ENCODE data around the gene LYZL1. TPM values are rescaled to one million over a fixed set of nuclear protein-coding genes. Genes with fewer than 3 reads are reported as not detected.

LYZL1 gene
- total and polyA plus RNA-seq, 2 donors (not counting 1 experiment from before 2014, with no cell fraction given), result not detected

DNA sequence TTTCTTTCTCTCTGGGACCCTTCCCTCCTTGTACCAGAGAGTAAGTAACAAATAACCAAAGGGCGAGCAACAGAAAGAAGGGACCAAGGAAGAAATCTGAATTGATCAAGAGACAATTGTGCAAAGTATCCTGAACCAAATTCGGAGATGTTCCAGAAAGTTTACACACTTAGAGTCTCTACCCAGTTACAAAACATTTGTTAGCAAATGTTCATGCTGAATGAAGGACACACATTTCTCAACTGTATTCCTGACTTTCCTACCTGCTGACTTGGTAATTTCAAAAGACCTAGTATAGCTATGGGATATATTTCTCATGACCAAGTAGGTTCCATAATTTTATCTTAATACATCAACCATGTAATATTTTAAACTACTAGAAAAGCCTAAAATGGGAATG, 37.4 kb downstream of the LYZL1 start:
- TF ChIP-seq, protein P1, sequence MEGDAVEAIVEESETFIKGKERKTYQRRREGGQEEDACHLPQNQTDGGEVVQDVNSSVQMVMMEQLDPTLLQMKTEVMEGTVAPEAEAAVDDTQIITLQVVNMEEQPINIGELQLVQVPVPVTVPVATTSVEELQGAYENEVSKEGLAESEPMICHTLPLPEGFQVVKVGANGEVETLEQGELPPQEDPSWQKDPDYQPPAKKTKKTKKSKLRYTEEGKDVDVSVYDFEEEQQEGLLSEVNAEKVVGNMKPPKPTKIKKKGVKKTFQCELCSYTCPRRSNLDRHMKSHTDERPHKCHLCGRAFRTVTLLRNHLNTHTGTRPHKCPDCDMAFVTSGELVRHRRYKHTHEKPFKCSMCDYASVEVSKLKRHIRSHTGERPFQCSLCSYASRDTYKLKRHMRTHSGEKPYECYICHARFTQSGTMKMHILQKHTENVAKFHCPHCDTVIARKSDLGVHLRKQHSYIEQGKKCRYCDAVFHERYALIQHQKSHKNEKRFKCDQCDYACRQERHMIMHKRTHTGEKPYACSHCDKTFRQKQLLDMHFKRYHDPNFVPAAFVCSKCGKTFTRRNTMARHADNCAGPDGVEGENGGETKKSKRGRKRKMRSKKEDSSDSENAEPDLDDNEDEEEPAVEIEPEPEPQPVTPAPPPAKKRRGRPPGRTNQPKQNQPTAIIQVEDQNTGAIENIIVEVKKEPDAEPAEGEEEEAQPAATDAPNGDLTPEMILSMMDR (IDR thresholded peaks at IDR 0.05), result no peak
- no peak for TF ChIP-seq EZH2 (IDR thresholded peaks at IDR 0.05; ENCODE audit: borderline replicate concordance, insufficient read depth, low read depth, low read length, poor library complexity, severe bottlenecking)
- no peak overlapping the region for H3K27ac Mint-ChIP-seq
- no peak overlapping the region for H3K4me3 ChIP-seq (ENCODE audit: control extremely low read depth in 1 of 5, extremely low read depth in 1 of 5, insufficient read depth in 1 of 5, low read depth in 2 of 5, low read length in 4 of 5)
- no peak overlapping the region for H2AFZ ChIP-seq (ENCODE audit: insufficient read depth, low read depth, low read length, poor library complexity, severe bottlenecking)
- no CpG with 5 or more reads among the region's 2 CpGs for WGBS (ENCODE audit: insufficient coverage)
- H3K4me2 ChIP-seq (replicated peaks; ENCODE audit: low read depth, low read length, poor library complexity, severe bottlenecking), result no peak overlapping the region
- H3K9me3 Mint-ChIP-seq (ENCODE audit: insufficient read depth), result no peaks in the 10 kb centered on the region
- H3K27me3 Mint-ChIP-seq, result peaks cover 4% of the 10 kb centered on the region
- CTCF ChIA-PET, result no interaction called here
- no peak overlapping the region for H3K4me3 Mint-ChIP-seq
- H3K79me2 ChIP-seq (ENCODE audit: control insufficient read depth, insufficient read depth, low read length), result no peaks in the 10 kb centered on the region
- DNase-seq (no peak), ATAC-seq (ENCODE audit: low read depth) (no peak)
- POLR2A ChIA-PET, result no interaction called here
- no peaks in the 10 kb centered on the region for H3K4me1 ChIP-seq (ENCODE audit: control insufficient read depth in 2 of 2, insufficient read depth in 2 of 2, low read length in 2 of 2)
- no peaks in the 10 kb centered on the region for H3K9me3 ChIP-seq (ENCODE audit: control extremely low read depth in 1 of 3, control insufficient read depth in 2 of 3, insufficient read depth in 1 of 3, low read length in 2 of 3)
- no peak overlapping the region for H3K27ac ChIP-seq (ENCODE audit: low read length in 2 of 2)
- H3K4me1 Mint-ChIP-seq, result no peaks in the 10 kb centered on the region
- no peaks in the 10 kb centered on the region for H3K36me3 ChIP-seq (replicated peaks in 1 of 2; ENCODE audit: control extremely low read depth in 1 of 2, control insufficient read depth in 1 of 2, extremely low read depth in 1 of 2, insufficient read depth in 2 of 2, low read length in 1 of 2)
- no peaks in the 10 kb centered on the region for H3K27me3 ChIP-seq (replicated peaks in 1 of 4; ENCODE audit: control extremely low read depth in 1 of 4, control insufficient read depth in 3 of 4, insufficient read depth in 4 of 4, low read length in 3 of 4)
- H4K20me1 ChIP-seq (ENCODE audit: control insufficient read depth, insufficient read depth, low read length, poor library complexity, severe bottlenecking), result no peaks in the 10 kb centered on the region
- no peak overlapping the region for H3K9ac ChIP-seq (ENCODE audit: low read length)
- intact Hi-C loops (cut with micrococcal nuclease), result no loop called here

DNA sequence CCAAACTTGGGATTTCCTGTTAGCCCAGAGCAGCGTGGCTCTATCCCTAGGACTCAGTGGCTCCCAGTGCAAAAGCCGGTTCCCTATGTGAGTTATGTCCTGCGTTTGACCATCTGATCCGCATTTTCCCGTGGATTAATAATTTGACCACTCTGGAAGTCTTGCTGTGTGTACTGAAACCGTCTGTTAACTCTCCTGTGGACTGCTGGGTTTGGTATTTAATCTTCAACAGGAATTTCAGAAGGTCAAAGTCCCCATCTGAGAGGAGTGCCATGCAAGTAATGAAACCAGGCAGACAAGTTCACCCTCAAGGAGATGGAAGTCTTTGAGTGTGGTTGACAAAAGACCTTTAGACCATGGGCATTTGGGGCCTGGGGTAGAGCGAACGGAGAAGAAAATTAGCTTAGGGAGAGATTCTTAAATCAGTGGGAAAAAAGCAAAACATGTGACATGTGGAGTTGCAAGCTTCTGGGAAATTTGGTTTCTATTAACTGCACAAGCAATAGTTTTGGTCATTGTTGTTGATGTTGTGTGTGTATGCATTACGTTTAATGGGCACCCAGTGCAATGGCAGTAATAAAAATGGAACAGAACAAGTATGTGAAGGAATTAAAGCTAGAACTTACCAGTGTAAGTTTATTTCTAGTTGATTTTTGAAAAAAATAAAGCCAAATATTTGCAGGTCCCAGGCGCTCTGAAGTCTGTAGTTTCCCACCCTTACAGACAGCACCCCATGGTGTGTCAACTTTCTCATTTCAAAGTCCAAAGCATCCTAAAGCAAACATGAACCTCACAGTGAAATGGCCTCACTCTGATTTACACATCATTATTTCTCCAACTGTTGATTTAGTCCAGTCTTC, 38.2 kb downstream of the LYZL1 start:
- Histone ChIP-seq H2AFZ (ENCODE audit: insufficient read depth, low read depth, low read length, poor library complexity, severe bottlenecking) (no peak overlapping the region), H4K20me1 (ENCODE audit: control insufficient read depth, insufficient read depth, low read length, poor library complexity, severe bottlenecking) (no peaks in the 10 kb centered on the region), H3K36me3 (replicated peaks in 1 of 2; ENCODE audit: control extremely low read depth in 1 of 2, control insufficient read depth in 1 of 2, extremely low read depth in 1 of 2, insufficient read depth in 2 of 2, low read length in 1 of 2) (no peaks in the 10 kb centered on the region), H3K4me1 (ENCODE audit: control insufficient read depth in 2 of 2, insufficient read depth in 2 of 2, low read length in 2 of 2) (no peaks in the 10 kb centered on the region), H3K4me3 (ENCODE audit: control extremely low read depth in 1 of 5, extremely low read depth in 1 of 5, insufficient read depth in 1 of 5, low read depth in 2 of 5, low read length in 4 of 5) (no peak overlapping the region), H3K27me3 (replicated peaks in 1 of 4; ENCODE audit: control extremely low read depth in 1 of 4, control insufficient read depth in 3 of 4, insufficient read depth in 4 of 4, low read length in 3 of 4) (no peaks in the 10 kb centered on the region), H3K4me2 (replicated peaks; ENCODE audit: low read depth, low read length, poor library complexity, severe bottlenecking) (no peak overlapping the region), H3K79me2 (ENCODE audit: control insufficient read depth, insufficient read depth, low read length) (no peaks in the 10 kb centered on the region), H3K9ac (ENCODE audit: low read length) (no peak overlapping the region), H3K9me3 (ENCODE audit: control extremely low read depth in 1 of 3, control insufficient read depth in 2 of 3, insufficient read depth in 1 of 3, low read length in 2 of 3) (no peaks in the 10 kb centered on the region), H3K27ac (ENCODE audit: low read length in 2 of 2) (no peak overlapping the region)
- ATAC-seq (ENCODE audit: low read depth) (no peak), DNase-seq (no peak)
- ChIA-PET CTCF (no interaction called here), POLR2A (no interaction called here)
- TF ChIP-seq EZH2 (IDR thresholded peaks at IDR 0.05; ENCODE audit: borderline replicate concordance, insufficient read depth, low read depth, low read length, poor library complexity, severe bottlenecking), result no peak
- TF ChIP-seq, protein P1 (IDR thresholded peaks at IDR 0.05), result no peak
- Mint-ChIP-seq H3K27me3 (peaks cover 9% of the 10 kb centered on the region), H3K9me3 (ENCODE audit: insufficient read depth) (no peaks in the 10 kb centered on the region), H3K27ac (no peak overlapping the region), H3K4me1 (no peaks in the 10 kb centered on the region), H3K4me3 (no peak overlapping the region)
- WGBS (ENCODE audit: insufficient coverage), result 80% methylated on average over 10 of the region's 10 CpGs
- intact Hi-C loops (cut with micrococcal nuclease), result no loop called here

Data from B cell (primary cell).